Adrenal gland (tissue), 5 donors: Measurements from ENCODE around the gene IQSEC1.

Experiments used
- POLR2A ChIP-seq, 2 donors: fragments of 450-650 bp; IDR thresholded peaks; one replicate each; pipeline ENCODE4 v1.6.1; 2017; ENCODE audit warnings: antibody characterized with exemption in 2 of 2, mild to moderate bottlenecking in 2 of 2, moderate library complexity in 1 of 2
- TF ChIP-seq, protein P1 (sequence below), 6 experiments: fragments of 450-650 bp in 4 of 6; fragments of 200-600 bp in 2 of 6; sonication (generic) in 1 of 6; IDR thresholded peaks; 1 replicate in 5 of 6; 2 replicates in 1 of 6; pipeline versions ENCODE4 v1.5.1 to v1.8.0; 2016 to 2021; ENCODE audit warnings: antibody characterized with exemption in 6 of 6, mild to moderate bottlenecking in 2 of 6, moderate library complexity in 1 of 6
- donor health status: DM: no; HTN: no; CAD: no.

DNA sequence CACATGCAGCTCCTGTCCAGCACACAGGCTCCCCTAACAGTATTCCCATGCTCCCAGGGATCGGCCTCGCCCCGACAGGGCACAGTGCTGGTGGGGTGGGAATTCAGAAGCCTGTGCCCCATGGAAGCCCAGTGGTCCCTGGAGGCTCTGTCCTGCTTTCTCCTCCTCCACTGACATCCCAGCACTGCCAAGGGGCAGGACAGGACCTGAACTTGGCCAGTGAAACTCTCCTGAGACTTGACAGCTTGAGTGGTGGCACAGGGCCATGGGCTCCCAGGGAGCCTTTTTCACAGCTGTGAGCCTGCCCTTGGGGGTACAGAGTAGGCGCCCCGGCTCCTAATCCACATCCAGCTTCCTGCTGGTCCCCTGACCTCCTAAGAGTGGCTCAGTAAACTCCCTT, 38.4 kb downstream of the IQSEC1 start:
- TF ChIP-seq, protein P1, sequence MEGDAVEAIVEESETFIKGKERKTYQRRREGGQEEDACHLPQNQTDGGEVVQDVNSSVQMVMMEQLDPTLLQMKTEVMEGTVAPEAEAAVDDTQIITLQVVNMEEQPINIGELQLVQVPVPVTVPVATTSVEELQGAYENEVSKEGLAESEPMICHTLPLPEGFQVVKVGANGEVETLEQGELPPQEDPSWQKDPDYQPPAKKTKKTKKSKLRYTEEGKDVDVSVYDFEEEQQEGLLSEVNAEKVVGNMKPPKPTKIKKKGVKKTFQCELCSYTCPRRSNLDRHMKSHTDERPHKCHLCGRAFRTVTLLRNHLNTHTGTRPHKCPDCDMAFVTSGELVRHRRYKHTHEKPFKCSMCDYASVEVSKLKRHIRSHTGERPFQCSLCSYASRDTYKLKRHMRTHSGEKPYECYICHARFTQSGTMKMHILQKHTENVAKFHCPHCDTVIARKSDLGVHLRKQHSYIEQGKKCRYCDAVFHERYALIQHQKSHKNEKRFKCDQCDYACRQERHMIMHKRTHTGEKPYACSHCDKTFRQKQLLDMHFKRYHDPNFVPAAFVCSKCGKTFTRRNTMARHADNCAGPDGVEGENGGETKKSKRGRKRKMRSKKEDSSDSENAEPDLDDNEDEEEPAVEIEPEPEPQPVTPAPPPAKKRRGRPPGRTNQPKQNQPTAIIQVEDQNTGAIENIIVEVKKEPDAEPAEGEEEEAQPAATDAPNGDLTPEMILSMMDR (IDR thresholded peaks at IDR 0.05): no peak
- TF ChIP-seq POLR2A (IDR thresholded peaks at IDR 0.05): no peak
